Endometrial microvascular endothelial cells (primary cell): ENCODE results near the gene DOCK7. TPM values are rescaled to one million over a fixed set of nuclear protein-coding genes. Genes with fewer than 3 reads are reported as not detected.
"Not testable (repeated sequence)": the region's sequence is repeated elsewhere in the genome, so short reads cannot be mapped to it uniquely, and the experiment has no call there.

Experiments used
- in situ Hi-C: cut with HindIII; loops from 2 replicates; pipeline ENCODE4 v1.10.0; 2017; ENCODE audit warnings: low sequenced_read_pairs, low pct_unique_long_range_greater_than_20kb; ENCODE audit errors: inconsistent ontology term
- total RNA-seq: library from RNA; depleted of rRNA; stranded (reverse); fragments of >200 nt; gene quantifications from one replicate; pipeline ENCODE4 v1.2.3, GENCODE V29; 2015; ENCODE audit errors: inconsistent ontology term

The DOCK7 gene
- 23.9 TPM for total RNA-seq

DNA sequence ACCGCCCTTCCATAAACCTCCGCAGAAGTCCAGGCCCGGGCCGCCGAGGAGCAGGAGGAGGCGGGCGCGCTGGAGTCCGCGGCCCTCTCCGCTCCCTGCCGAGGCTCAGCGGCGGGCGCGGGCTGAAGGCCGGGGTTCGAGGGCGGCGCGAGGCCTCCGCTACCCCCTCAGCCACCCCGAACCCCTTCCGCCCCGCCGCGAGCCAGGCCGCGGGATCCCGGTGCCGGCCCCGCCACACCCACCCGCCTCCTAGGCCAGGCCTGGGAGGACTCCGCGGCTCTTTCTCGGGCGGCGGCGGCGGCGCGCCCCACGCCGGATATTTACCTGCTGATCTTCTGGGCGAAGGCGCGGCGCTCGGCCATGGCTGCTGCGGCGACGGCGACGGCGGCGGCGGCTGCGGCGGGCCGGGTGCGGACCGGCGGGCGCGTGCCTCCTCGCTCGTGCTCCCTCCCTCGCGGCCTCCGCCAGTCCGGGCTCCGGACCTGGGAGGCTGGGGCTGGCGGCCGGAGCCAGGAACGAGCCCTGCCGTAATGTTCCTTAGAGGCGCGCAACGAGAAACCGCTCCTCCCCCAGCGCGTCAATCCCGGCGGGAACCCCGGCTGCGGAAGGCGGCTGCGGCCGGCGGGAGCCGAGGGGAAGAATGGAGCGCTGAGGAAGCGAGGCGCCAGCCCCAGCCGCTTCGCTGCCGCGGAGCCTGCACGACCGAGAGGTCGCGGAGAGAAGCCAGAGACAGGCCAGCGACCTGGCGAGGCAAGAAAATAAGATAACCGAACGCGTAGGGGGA lies at the start of gene DOCK7:
DOCK7 (minus strand) TSS at position 484 of the 784 bp plus-strand sequence; CDS start at position 362, 122 bp downstream.
- in situ Hi-C loops = no loop called here

DNA sequence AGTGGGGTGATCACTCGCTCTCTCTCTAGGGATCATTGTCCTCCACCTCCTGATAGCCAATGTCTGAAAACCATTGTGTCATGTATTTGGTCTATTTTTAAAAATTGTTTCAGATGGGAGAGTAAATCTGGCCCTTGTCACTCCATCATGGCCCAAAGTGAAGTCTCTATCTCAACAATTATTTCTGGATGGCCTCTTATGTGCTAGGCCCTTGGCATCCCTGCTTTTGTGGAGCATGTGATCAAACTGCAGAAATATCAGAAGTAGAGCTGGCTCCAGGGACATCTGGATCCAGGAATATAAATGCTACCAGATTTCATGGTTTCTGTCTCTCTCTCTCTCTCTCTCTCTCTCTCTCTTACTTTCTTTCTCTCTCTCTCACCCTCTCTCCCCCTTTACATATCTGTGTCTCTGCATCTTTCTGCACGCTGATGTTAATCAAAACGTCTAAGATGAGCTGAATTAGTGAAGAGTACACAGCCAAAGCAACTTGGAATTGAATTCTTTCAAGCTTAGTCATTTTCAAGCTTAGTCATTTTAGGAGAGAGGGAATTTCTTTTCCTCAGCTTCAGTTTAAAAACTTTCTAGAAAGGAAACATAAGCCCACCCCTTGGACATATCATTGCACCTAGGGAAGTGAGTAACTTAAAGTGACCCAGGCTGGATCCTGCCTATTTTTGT lies 47.4 kb upstream of the DOCK7 start:
- in situ Hi-C loops = no loop called here

DNA sequence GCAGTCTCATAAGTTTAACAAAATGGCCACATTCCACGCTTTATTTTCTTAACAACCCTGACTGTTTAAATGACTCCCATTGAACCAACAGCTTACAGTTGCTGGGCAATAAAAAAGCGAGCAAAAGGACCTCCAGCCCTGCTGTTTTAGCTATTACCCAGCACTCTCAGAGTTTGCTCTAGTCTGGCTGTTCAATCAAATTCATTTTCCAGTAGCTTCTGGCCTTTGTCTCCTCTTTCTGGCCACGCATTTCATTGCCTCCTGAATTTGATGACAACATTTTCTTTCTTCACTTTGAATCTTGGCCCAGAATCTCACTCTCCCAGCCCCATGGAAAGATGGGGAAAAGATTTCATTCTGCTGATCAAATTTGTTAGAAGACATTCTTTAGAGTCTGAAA lies 44.1 kb upstream of the DOCK7 start:
- in situ Hi-C loops = no loop called here

- in situ Hi-C loops = loop anchor here (10.0 kb wide), 1 partner anchor 294 kb away; the partner anchor contains the start of gene USP1
Observed at GRCh38 chr1:62728963-62729362, 40.8 kb upstream of the DOCK7 start.

GRCh38 chr1:62727656-62728407 lies 39.6 kb upstream of the DOCK7 start:
- in situ Hi-C loops = loop anchor here (10.0 kb wide), 1 partner anchor 293 kb away; the partner anchor contains the start of gene USP1

DNA sequence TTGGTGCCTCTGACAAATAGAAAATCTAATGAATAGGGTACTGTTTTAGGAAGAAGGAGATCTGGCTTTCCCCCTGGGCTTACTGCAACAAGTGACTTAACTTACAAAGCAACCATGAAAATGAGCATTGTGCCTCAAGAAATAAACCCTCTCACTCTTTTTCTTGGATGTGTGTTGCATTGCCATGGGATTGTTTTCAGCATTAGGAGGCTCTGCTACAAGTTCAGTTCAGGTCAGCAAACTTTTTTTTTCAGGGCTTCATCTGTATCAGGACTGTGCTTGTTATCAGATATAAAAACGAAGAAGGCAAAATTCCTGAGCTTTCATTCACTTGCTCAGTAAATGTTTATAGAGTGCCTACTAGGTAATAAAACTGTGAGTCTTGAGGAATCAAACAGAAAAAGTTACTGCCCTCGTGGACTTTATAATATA lies 37.8 kb upstream of the DOCK7 start:
- in situ Hi-C loops = loop anchor here (10.0 kb wide), 1 partner anchor 291 kb away; the partner anchor contains the start of gene USP1

DNA sequence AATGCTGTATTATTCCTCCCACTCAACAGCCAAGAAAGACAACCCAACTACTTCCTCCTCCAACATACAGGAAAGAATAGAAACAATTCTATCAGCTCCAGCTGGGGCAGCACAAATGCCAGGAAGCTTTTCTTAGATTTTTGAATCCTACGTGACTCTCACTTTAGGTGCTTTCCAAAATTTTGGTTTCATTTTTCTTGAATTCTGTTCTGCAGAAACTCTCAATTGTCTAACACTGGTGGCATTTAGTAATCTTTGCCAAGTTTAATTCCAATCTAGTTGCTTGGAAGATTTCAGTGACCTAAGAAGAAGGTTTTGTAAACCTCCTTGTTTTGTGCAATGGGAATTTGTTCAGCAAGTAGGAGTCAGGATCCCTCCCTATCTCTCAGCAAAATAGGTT lies 37.1 kb upstream of the DOCK7 start:
- in situ Hi-C loops = loop anchor here (10.0 kb wide), 1 partner anchor 290 kb away; the partner anchor contains the start of gene USP1

GRCh38 chr1:62724430-62724829 lies 36.2 kb upstream of the DOCK7 start:
- in situ Hi-C loops = loop anchor here (10.0 kb wide), 1 partner anchor 290 kb away; the partner anchor contains the start of gene USP1

- in situ Hi-C loops = loop anchor here (10.0 kb wide), 1 partner anchor 289 kb away; the partner anchor contains the start of gene USP1
Observed at GRCh38 chr1:62723883-62724282, 35.7 kb upstream of the DOCK7 start.

- in situ Hi-C loops = loop anchor here (10.0 kb wide), 1 partner anchor 288 kb away; the partner anchor contains the start of gene USP1
Observed at GRCh38 chr1:62722796-62723195, 34.6 kb upstream of the DOCK7 start.

- in situ Hi-C loops = loop anchor here (10.0 kb wide), 1 partner anchor 286 kb away; the partner anchor contains the start of gene USP1
Observed at GRCh38 chr1:62720946-62721554, 32.9 kb upstream of the DOCK7 start.

GRCh38 chr1:62718400-62718799 lies 30.2 kb upstream of the DOCK7 start:
- in situ Hi-C loops = not testable (repeated sequence)

DNA sequence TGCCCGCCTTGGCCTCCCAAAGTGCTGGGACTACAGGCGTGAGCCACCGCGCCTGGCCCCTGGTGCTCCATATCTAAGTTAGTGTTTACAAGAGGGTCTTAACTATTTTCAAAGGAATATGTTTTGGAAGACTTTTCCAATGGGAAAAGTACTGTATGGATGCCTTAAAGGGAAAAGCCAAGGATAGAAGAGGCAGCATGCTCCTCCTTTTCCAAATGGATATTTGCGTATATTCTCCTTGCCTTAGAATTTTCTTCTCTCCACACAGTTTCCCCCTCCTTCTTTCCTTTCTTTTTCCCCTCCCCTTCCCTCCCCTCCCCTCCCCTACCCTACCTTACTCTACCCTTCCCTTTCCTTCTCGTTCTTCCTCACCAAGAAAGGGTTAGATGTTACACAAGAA lies 29.3 kb upstream of the DOCK7 start:
- in situ Hi-C loops = no loop called here

DNA sequence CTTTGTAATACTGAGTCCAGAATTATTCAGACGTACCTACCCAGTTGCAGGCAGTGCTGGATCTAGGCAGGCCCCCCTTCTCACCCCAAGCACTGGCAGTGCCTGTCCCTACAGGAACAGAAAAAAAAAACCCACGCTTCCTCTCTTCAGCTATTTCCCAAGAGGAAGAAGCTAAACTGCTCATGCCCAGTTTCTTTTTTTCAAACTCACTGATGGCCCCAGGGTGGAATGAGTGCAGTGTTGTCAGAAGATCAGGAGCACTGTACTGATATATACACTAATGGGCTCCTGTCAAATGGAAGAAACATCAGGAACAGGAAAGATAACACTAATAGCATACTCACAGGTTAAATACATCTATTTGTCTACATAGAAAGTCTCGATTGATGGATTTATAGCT lies 28.2 kb upstream of the DOCK7 start:
- in situ Hi-C loops = no loop called here

DNA sequence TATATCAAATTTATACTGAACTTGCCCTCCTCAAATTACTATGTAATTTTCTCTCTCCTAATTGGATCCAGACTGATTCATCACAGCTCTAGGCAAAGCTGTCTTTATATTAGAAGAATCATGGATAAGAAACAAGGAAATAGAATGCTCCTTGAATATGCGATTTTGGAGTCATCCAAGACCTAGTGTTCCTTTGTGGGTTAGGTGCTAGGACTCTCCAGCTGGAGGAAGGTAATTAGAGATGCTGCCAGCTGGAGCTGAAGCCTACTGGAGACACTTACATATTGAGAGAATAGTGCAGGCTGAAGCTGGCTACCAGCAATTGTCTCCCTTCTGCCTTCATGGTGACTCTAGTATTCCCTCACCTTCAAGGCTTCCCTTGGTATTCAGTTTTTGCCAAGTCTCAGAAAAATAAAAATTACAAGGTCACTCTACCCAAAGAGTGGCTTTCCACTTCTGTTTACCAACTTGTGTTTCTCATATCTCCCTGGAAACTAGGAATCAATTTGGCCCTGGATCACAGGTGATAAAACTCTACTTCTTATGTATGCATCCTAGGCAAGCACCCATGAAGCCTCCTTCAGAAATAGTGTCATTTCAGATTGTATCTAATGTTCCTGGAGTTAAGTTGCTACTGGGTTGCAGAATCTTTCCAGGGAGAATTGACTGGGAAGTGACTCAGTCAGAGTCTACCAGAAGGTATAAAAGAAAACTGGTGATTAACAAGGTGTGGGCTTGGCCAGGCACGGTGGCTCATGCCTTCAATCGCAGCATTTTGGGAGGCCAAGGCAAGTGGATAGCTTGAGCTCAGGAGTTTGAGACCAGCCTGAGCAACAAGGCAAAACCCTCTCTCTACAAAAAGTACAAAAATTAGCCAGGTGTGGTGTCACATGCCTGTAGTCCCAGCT lies 24.4 kb upstream of the DOCK7 start:
- in situ Hi-C loops = no loop called here

- in situ Hi-C loops = no loop called here
Observed at GRCh38 chr1:62707744-62708120, 19.5 kb upstream of the DOCK7 start.

DNA sequence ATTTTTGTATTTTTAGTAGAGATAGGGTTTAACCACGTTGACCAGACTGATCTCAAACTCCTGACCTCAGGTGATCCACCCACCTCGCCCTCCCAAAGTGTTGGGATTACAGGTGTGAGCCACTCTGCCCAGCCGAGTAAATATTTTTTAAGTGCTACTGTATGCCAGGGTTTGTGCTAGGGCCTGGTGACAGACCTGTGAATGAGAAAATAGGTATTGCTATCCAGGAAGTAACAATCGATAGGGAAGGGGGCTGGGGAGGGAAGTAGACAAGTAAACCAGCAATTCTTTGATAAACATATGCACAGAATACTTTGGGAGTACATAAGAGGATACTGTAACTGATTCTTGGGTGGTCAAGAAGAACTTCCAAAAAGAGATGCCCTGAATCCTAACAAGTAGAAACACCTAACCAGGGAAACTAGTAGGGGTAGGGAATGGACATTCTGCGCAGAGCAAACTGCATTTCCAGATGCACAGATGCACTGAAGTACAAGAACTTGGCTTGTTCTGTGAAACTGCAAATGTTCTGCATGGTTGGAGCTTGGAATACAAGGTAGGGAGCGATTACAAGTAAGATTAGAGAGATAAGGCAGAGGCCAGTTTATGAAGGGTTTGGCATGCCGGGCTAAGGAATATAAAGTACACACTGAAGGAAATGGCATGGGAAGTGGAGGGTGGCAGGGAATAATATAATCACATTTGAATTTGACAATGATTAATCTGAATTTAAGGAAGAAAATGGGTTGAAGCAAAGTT lies 19.0 kb upstream of the DOCK7 start:
- in situ Hi-C loops = no loop called here
